ENCODE measurements around the gene IFIT2.

DNA sequence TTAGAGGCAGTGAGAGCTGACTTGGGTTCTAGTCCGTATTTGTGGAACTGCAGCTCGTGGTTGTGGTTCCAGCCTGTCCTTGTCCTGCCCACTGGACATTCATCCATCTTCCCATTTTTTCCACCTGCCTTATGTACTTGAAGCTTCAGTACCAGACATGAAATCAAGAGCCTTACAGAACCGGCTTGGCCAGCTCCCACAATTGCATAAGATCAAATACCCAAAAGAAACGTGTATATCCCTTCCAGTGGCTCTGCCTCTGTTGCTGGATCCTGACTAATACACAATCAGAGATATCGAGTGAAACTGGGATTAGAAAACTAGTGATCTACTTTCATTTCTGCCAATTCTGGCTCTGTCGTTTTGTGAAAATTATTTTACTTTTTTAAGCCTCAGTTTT, 26.5 kb upstream of the IFIT2 start:
- TF ChIP-seq EP300 (IDR thresholded peaks at IDR 0.05), result no peak
- TF ChIP-seq, protein P1, sequence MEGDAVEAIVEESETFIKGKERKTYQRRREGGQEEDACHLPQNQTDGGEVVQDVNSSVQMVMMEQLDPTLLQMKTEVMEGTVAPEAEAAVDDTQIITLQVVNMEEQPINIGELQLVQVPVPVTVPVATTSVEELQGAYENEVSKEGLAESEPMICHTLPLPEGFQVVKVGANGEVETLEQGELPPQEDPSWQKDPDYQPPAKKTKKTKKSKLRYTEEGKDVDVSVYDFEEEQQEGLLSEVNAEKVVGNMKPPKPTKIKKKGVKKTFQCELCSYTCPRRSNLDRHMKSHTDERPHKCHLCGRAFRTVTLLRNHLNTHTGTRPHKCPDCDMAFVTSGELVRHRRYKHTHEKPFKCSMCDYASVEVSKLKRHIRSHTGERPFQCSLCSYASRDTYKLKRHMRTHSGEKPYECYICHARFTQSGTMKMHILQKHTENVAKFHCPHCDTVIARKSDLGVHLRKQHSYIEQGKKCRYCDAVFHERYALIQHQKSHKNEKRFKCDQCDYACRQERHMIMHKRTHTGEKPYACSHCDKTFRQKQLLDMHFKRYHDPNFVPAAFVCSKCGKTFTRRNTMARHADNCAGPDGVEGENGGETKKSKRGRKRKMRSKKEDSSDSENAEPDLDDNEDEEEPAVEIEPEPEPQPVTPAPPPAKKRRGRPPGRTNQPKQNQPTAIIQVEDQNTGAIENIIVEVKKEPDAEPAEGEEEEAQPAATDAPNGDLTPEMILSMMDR (IDR thresholded peaks at IDR 0.05), result no peak
